Right cardiac atrium (tissue), 5 donors: ENCODE measurements around the gene DELE1. TPM values are rescaled to one million over a fixed set of nuclear protein-coding genes. Genes with fewer than 3 reads are reported as not detected.

ENCODE experiments used
- ATAC-seq, 2 donors: fragments of 200-7000 bp; cut with Tn5 transposase; one replicate each; pipeline versions ENCODE4 v1.8.0 to v1.9.1; 2020; ENCODE audit warnings: moderate library complexity in 2 of 2, mild to moderate bottlenecking in 1 of 2
- DNase-seq, 3 donors: peaks; one replicate each; pipeline ENCODE4 v3.0.0-alpha.2; 2020
- H3K27ac ChIP-seq: one replicate; pipeline ENCODE4 v1.5.1; 2013; ENCODE audit warnings: mild to moderate bottlenecking, low read length, control low read depth, moderate library complexity
- H3K27me3 ChIP-seq: one replicate; pipeline ENCODE4 v1.6.1; 2013; ENCODE audit not compliant: control insufficient read depth, insufficient read depth
- H3K4me1 ChIP-seq: one replicate; pipeline ENCODE4 v1.6.1; 2013; ENCODE audit warnings: low read length; ENCODE audit not compliant: control insufficient read depth, insufficient read depth
- H3K4me3 ChIP-seq: one replicate; pipeline ENCODE4 v1.5.1; 2013; ENCODE audit warnings: low read length, control low read depth
- H3K9me3 ChIP-seq: one replicate; pipeline ENCODE4 v1.6.1; 2013; ENCODE audit warnings: low read length; ENCODE audit not compliant: control insufficient read depth
- WGBS: extraction: QIAGEN DNeasy Blood & Tissue Kit; methylation state at CpG from one replicate; pipeline ENCODE4 v1.1.7; 2013; 5-methylcytosine and 5-hydroxymethylcytosine counted together
- intact Hi-C, 4 donors: fragments of 100-400 bp; cut with DNase I; formaldehyde crosslinking; loops; one replicate each; pipeline versions ENCODE4 v1.11.0 to v1.14.0; 2022 to 2023
- polyA plus RNA-seq: library from polyadenylated mRNA; stranded (reverse); fragments of 200-250 nt; gene quantifications from one replicate; pipeline ENCODE4 v1.2.3, GENCODE V29; 2013
- total RNA-seq, 4 donors: library from RNA; stranded (reverse); fragmentation: NEBNext Ultra II Directional; extraction: Animal tissue kit (Norgen Biotek cat#: 25700); gene quantifications; one replicate each; pipeline ENCODE4 v1.2.1, GENCODE V29; 2021
- donor health status: healthy with polysubstance abuse.
- donor health status: DM: no; HTN: yes; CAD: no.
- donor health status: DM: no; HTN: no; CAD: no.
- donor health status: DM: no; HTN: yes; CAD: no; lungs with severe emphysema.
- donor health status: DM: yes; HTN: yes; CAD: no.

Gene DELE1
- total and polyA plus RNA-seq, 5 donors, result 62.0 to 109 (median 92.0) TPM

GRCh38 chr5:141878711-141879425, 44.8 kb upstream of the DELE1 start:
- H3K27ac ChIP-seq, result peak overlapping the region; percentile 83
- H3K4me3 ChIP-seq, result peak overlapping the region; percentile 90
- WGBS, result under 1% methylated on average over 40 of the region's 40 CpGs
- no peaks in the 10 kb centered on the region for H3K27me3 ChIP-seq
- intact Hi-C loops, result loop anchor here in 3 of 4 donors (2.0 to 10.0 kb wide), 4 partner anchors 52 to 177 kb away; no protein-coding TSS in a partner anchor
- no peaks in the 10 kb centered on the region for H3K9me3 ChIP-seq
- DNase-seq, result peak; percentile 91 to 92 (median 92)
- ATAC-seq, result peak; percentile 81 to 89
- peaks cover 3% of the 10 kb centered on the region for H3K4me1 ChIP-seq

GRCh38 chr5:141879426-141879759, 44.3 kb upstream of the DELE1 start:
- Histone ChIP-seq H3K4me3 (no peak overlapping the region), H3K27me3 (no peaks in the 10 kb centered on the region), H3K27ac (peak overlapping the region; percentile 42), H3K9me3 (no peaks in the 10 kb centered on the region), H3K4me1 (peaks cover 3% of the 10 kb centered on the region)
- no peak for ATAC-seq
- intact Hi-C loops, result loop anchor here in 3 of 4 donors (2.0 to 10.0 kb wide), 4 partner anchors 52 to 177 kb away; no protein-coding TSS in a partner anchor
- WGBS, result 0% methylated on average over 2 of the region's 2 CpGs
- DNase-seq, result no peak

DNA sequence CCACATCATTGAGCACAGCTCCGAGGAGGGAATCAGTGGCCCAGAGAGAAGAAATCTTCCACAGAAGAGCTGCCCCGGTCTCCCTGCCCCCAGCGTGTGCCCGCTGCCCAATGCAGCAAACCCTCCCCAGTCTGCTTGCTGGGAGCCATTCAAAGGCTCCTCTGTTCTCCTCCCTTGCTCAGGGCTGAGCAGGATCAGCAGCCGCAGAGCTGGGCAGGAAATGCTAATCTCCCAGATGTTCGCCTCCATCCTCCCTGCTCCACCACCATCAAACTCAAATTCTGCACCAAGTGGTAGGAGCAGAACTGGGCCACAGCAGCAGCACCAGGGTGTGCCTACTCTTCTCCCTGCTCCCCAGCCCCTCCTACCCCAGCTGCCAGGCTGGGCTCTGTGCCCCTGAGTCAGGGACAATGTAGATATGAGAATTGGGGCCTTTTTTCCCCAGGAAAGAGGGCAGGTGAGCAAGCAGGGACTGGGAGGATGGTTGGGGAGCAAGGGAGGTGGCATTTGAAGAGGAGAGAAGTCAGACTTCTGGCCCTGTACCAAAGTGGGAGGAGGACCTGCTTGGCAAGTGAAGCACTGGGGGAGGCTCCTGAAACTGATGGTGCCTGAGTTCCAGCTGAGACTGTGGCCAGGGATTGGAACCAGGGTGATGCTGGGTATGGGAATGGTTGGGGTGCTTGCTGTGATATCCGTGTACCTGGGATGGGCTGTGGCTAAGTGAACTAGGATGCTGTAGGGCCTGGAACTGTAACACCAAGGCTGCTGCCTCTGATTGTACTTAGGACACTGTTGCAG, 43.5 kb upstream of the DELE1 start:
- H3K4me3 ChIP-seq, result no peak overlapping the region
- H3K27ac ChIP-seq, result peak overlapping the region; percentile 80
- no peaks in the 10 kb centered on the region for H3K9me3 ChIP-seq
- peaks cover 3% of the 10 kb centered on the region for H3K4me1 ChIP-seq
- DNase-seq (peak in 1 of 3 donors; percentile 41), ATAC-seq (no peak)
- intact Hi-C loops, result loop anchor here (2.0 to 10.0 kb wide), 5 partner anchors 53 to 178 kb away; partner anchors contain the start of gene PCDH12 (in 1 of the 4)
- 26% methylated on average over 7 of the region's 7 CpGs for WGBS
- H3K27me3 ChIP-seq, result no peaks in the 10 kb centered on the region

DNA sequence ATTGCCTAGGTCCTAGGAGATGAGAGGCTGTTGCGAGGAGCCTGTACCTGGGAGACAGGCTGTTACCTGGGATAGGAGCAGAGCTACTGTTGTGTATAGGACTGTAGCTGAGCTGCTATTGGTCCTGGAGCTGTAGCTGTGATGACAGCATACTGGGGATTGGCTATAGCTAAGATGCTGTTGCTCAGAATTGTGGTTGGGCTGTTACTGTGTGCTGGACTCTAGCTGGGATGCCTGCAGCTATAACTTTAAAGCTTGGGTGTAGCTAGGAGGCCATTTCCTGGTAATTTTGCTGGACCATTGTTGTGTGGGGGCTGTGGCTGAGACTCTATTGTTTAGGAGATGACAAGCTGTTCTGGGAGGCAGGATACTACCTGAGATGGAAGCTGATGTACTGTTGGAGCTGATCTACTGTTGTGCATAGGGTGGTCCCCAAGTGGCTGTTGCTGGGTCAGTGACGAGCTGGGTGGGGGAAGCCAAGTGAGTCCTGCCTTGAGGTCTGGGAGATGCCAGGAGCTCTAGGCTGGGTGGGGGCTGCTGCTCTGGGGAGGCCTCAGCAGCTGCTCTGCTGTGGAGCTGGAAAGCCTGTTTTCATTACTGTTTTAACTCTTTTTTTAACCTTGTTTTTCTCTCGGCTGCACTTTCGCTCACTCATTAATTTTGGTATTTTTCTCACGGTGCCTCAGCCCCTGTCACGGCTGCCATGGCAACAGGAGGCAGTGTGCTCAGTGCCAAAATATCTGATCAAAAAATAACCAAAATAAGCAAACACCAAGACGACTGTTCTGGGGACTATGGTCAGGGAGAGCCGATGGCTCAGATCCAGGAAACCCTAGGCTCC, 42.5 kb upstream of the DELE1 start:
- intact Hi-C loops, result loop anchor here in 2 of 4 donors (5.0 to 10.0 kb wide), 2 partner anchors 74 to 179 kb away; partner anchors contain the start of gene PCDH12 (in 1 of the 2)
- peak in 2 of 3 donors; percentile 49 to 54 for DNase-seq

DNA sequence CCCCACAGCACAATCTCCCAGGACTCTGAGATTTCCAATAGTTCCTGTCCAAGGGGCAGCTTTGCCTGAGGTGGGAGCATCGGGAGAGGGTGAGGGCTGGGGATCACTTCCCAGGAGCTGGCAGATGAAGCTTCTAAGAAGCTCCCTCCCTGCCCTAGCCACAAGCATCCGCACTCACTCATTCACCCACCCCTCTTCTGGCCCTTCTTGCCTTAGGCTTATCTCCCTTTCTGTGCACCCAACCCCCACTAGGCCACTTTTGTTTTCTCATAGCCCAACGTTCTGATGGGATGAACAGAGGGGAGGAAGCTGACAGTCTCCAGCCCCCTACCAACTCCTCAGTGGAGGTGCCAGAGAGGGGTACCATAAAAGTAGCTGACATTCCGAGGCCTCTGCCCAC, 41.8 kb upstream of the DELE1 start:
- WGBS, result 20% methylated on average over 4 of the region's 4 CpGs
- intact Hi-C loops, result loop anchor here in 2 of 4 donors (5.0 to 10.0 kb wide), 2 partner anchors 73 to 180 kb away; partner anchors contain the start of gene PCDH12 (in 1 of the 2)
- no peaks in the 10 kb centered on the region for H3K9me3 ChIP-seq
- H3K4me3 ChIP-seq, result no peak overlapping the region
- no peak for DNase-seq
- H3K27ac ChIP-seq, result peak overlapping the region; percentile 75
- no peak for ATAC-seq
- H3K4me1 ChIP-seq, result peaks cover 3% of the 10 kb centered on the region
- no peaks in the 10 kb centered on the region for H3K27me3 ChIP-seq

More for the DNA sequence above, 42.5 kb upstream of the DELE1 start:
- Histone ChIP-seq H3K4me3 (no peak overlapping the region), H3K9me3 (no peaks in the 10 kb centered on the region), H3K27me3 (no peaks in the 10 kb centered on the region), H3K27ac (peak overlapping the region; percentile 80), H3K4me1 (peaks cover 3% of the 10 kb centered on the region)
- peak in 1 of 2 donors; percentile 51 for ATAC-seq
- 26% methylated on average over 8 of the region's 8 CpGs for WGBS

DNA sequence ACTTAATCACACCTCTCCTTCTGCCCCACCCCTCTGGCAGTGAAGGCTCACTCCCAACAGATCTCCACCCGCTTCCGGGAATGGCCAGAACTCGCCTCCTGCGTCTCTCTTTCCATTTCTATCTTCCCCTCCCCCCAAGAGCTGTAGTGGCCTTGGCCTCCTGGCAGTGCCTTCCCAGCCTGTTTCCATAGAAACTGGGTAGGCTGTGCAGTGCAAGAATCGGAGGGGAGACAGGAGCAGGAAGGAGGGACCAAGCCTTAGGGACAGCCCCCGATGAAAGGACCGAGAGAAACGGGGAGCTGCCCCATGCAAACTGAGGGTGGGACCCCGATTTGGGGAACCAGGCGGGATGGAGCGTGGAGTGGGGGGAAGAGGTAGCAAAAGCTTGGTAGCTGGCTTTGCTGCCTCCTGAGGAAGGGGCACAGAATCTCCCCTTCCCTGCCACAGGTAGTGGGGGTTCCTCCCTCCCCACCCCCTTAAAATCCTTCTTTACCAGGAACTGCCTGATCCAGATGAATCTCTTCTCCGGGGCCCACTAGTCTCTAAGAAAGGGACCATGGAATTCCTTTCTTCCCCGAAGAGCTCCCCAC, 41.0 kb upstream of the DELE1 start:
- Histone ChIP-seq H3K9me3 (no peaks in the 10 kb centered on the region), H3K27me3 (no peaks in the 10 kb centered on the region), H3K4me1 (peaks cover 3% of the 10 kb centered on the region), H3K27ac (no peak overlapping the region), H3K4me3 (no peak overlapping the region)
- 15% methylated on average over 13 of the region's 13 CpGs for WGBS
- peak in 1 of 3 donors; percentile 51 for DNase-seq
- ATAC-seq, result no peak
- intact Hi-C loops, result loop anchor here in 2 of 4 donors (5.0 to 10.0 kb wide), 2 partner anchors 72 to 180 kb away; partner anchors contain the start of gene PCDH12 (in 1 of the 2)

GRCh38 chr5:141883184-141883891, 40.3 kb upstream of the DELE1 start:
- WGBS, result 3% methylated on average over 35 of the region's 35 CpGs
- Histone ChIP-seq H3K27me3 (no peaks in the 10 kb centered on the region), H3K9me3 (no peaks in the 10 kb centered on the region), H3K4me1 (peaks cover 3% of the 10 kb centered on the region), H3K4me3 (no peak overlapping the region), H3K27ac (no peak overlapping the region)
- peak; percentile 44 to 85 (median 82) for DNase-seq
- intact Hi-C loops, result loop anchor here in 2 of 4 donors (5.0 to 10.0 kb wide), 2 partner anchors 71 to 181 kb away; partner anchors contain the start of gene PCDH12 (in 1 of the 2)
- ATAC-seq, result no peak

- Histone ChIP-seq H3K4me3 (no peak overlapping the region), H3K27ac (no peak overlapping the region), H3K4me1 (peaks cover 3% of the 10 kb centered on the region), H3K9me3 (no peaks in the 10 kb centered on the region), H3K27me3 (no peaks in the 10 kb centered on the region)
- WGBS, result 33% methylated on average over 8 of the region's 8 CpGs
- ATAC-seq (no peak), DNase-seq (no peak)
- intact Hi-C loops, result loop anchor here in 2 of 4 donors (5.0 to 10.0 kb wide), 2 partner anchors 71 to 182 kb away; partner anchors contain the start of gene PCDH12 (in 1 of the 2)
Measured at GRCh38 chr5:141883892-141884318, 39.8 kb upstream of the DELE1 start.

DNA sequence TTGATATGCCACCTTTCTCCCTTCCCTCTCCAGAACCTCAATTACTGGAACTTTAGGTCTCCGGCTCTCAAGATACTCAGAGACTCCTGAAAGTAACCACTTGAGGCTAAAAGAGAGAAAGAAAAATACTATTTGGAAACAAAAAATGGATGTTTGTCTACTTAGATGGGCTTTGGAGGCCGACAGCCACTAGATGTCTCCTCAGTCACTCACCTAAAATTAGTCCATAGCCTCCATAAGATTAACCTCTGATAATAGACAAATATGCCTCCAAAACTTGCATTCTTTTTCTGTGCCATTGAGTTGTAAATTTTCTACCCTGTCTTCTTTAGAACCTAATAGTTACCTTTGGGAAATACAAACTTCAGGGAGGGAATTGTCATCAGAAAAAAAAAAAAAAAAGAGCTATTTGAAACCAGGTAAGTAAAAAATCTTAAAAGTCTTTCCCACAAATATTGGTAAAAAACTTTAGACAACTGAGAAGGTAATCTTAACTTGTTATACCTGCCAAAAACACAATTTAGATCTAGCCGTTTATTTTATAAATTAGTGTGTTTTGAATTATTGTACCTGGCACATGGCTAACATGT, 34.3 kb upstream of the DELE1 start:
- H3K4me1 ChIP-seq, result no peaks in the 10 kb centered on the region
- DNase-seq, result no peak
- WGBS, result 60% methylated on average over 3 of the region's 3 CpGs
- H3K9me3 ChIP-seq, result no peaks in the 10 kb centered on the region
- H3K27ac ChIP-seq, result no peak overlapping the region
- no peak for ATAC-seq
- no peak overlapping the region for H3K4me3 ChIP-seq
- intact Hi-C loops, result loop anchor here in 2 of 4 donors (5.0 to 10.0 kb wide), 2 partner anchors 65 to 68 kb away; partner anchors contain the start of gene PCDH12 (in 2 of the 2)
- no peaks in the 10 kb centered on the region for H3K27me3 ChIP-seq
